ENCODE measurements around the gene PILRA.
"Not testable (repeated sequence)": the region's sequence is repeated elsewhere in the genome, so short reads cannot be mapped to it uniquely, and the experiment has no call there.

The PILRA gene

DNA sequence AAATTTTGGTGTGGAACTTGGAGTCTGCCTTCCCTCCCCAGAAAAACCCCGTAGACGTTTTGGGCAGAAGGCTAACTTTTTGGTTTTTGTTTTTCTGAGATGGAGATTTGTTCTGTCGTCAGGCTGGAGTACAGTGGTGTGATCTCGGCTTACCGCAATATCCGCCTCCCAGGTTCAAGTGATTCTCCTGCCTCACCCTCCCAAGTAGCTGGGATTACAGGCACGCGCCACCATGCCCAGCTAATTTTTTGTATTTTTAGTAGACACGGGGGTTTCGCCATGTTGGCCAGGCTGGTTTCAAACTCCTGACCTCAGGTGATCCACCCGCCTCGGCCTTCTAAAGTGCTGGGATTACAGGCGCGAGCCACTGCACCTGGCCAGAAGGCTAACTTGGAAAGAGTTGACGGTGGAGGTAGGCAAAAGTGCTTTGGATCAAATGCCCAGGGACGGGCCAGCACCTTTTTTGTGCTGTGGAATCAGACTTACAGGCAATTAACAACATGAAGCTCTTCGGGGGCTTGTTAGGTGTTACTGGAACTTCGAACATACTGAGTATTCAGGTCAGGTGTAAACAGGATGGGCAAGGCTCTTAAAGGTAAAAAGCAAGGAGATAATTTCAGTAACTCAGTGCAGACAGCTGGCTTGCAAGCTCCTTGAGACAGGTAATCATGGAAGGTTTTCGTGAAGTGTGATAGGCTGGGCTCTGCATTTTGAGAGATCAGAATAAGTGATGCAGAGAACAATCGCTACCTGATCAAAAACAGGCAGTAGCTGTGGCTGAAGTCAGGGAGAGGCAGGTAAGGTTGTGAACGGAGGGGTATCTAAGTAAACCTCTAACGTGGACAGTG lies 61.2 kb downstream of the PILRA start:
- Mint-ChIP-seq H3K9me3 (no peaks in the 10 kb centered on the region), H3K36me3 (ENCODE audit: low read depth) (peaks cover 48% of the 10 kb centered on the region), H3K4me3 (peak overlapping the region; percentile 87), H3K27ac (peak overlapping the region; percentile 91), H3K27me3 (ENCODE audit: low read depth) (peaks cover under 1% of the 10 kb centered on the region), H3K4me1 (ENCODE audit: low read depth) (peaks cover 37% of the 10 kb centered on the region)
- no peak for DNase-seq (ENCODE audit: low spot score)

DNA sequence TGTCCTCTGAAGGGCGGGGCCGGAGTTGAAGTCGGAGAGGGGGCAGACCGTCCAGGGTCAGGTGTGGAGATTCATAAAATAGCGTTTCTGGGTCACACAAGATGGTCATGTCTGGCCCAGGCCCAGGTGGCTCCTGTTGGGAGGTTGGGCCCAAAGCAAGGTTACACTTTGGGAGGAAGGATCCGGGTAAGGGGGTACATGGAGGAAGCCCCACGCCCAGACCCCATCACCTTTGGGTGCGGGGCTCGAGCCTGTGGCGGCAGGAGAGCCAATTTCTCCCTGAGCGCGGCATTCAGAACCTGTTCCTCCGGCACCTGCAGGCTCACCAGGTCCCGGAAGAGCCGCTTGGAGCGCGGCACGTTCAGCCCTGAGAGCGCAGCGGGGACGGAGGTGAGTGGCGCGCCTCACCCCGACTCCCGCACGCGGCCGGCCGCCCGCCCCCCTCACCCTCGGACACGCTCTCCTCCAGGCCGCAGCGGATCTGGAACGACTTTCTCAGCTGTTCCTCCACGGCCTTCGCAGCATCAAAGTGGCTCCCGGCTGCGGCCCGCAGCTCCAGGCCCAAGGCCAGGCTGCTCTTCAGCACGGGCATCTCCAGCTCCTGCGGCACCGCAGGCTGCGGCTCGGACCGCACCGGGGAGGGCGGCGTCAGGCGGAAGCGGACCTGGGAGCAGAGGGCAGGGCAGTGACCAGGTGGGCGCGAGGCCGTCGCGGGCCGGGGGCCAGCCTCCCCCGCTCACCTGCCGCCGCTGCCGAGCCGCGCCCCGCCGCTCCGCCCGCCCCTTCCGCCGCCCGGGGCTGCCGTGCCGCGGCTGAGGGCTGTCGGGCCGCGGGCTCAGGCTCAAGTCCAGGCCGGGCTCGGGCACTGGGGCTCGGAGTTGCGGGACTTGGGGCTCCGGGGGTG lies 62.4 kb downstream of the PILRA start:
- Mint-ChIP-seq H3K27me3 (ENCODE audit: low read depth) (no peaks in the 10 kb centered on the region), H3K4me1 (ENCODE audit: low read depth) (peaks cover 37% of the 10 kb centered on the region), H3K9me3 (no peaks in the 10 kb centered on the region), H3K27ac (peak overlapping the region; percentile 98), H3K4me3 (peak overlapping the region; percentile 97), H3K36me3 (ENCODE audit: low read depth) (peaks cover 46% of the 10 kb centered on the region)
- no peak for DNase-seq (ENCODE audit: low spot score)

DNA sequence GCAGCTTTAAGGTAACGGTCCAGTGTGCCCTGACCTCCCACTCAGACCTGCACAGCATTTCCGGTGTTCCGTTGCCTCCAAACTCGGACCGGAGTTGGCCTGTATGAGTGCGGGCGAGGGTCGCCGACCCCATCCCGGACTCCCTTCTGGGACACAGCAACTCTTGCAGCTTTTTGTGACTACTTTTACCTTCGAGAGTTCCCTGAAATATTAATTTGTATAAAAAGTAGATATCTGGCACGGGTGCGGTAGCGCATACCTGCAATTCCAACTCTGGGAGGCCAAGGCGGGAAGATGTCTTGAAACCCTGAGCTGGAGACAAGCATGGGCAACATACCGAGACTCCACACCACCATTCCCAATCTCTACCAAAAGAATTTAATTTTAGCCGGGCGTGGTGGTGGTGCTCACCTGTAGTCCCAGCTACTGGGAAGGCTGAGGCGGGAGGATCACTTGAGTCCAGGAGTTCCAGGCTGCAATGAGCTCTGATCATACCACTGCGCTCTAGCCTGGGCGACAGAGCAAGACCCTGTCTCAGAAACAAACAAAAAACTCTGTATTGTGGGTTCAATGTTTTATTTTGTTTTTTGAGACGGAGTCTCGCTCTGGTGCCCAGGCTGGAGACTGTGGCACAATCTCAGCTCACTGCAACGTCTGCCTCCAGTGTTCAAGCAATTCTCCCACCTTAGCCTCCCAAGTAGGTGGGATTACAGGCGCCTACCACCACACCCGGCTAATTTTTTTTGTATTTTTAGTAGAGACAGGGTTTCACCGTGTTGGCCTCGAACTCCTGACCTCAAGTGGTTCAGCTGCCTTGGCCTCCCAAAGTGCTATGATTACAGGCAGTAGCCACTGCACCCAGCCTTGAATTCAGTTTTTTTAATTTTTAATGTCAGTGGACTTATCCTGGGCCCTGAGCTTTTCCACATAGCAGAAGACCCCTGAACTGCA lies 64.1 kb downstream of the PILRA start:
- Mint-ChIP-seq H3K4me1 (ENCODE audit: low read depth) (peaks cover 27% of the 10 kb centered on the region), H3K9me3 (no peaks in the 10 kb centered on the region), H3K27ac (peak overlapping the region; percentile 26), H3K27me3 (ENCODE audit: low read depth) (no peaks in the 10 kb centered on the region), H3K36me3 (ENCODE audit: low read depth) (peaks cover 35% of the 10 kb centered on the region), H3K4me3 (peak overlapping the region; percentile 38)
- DNase-seq (ENCODE audit: low spot score): no peak

DNA sequence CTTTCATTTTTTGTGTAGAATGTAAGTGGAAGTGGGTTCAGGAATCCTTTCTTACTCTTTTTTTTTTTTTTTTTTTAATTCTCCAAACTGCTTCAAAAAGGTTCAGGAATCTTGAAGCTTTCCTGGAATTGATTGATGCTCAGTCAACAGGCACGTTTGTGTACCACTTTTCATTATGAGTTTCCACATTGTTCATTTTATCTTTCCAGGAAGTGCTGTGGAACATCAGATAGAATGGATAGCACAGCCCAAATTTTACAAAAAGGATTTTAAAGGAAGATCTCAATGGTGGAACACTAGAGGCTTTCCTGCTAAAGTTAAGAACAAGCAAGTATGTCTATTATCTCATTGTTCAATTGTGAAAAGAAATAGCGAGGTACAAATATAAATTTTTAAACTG lies 64.9 kb downstream of the PILRA start:
- Mint-ChIP-seq H3K27ac (peak overlapping the region; percentile 2), H3K4me1 (ENCODE audit: low read depth) (peaks cover 22% of the 10 kb centered on the region), H3K36me3 (ENCODE audit: low read depth) (peaks cover 28% of the 10 kb centered on the region), H3K4me3 (no peak overlapping the region), H3K27me3 (ENCODE audit: low read depth) (no peaks in the 10 kb centered on the region), H3K9me3 (no peaks in the 10 kb centered on the region)
- DNase-seq (ENCODE audit: low spot score): no peak

DNA sequence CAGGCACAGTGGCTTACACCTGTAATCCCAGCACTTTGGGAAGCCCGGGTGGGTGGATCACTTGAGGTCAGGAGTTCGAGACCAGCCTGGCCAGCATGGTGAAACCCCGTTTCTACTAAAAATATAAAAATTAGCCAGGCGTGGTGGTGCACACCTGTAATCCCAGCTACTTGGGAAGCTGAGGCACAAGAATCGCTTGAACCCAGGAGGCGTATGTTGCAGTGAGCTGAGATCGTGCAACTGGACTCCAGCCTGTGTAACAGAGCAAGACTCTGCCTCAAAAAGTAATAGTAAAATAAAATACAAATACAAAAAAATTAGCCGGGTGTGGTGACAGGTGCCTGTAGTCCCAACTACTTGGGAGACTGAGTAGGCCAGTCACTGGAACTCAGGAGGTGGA lies 65.4 kb downstream of the PILRA start:
- not testable (repeated sequence) for H3K27ac Mint-ChIP-seq; DNase-seq (ENCODE audit: low spot score); H3K9me3 Mint-ChIP-seq; H3K4me3 Mint-ChIP-seq; H3K27me3 Mint-ChIP-seq (ENCODE audit: low read depth)
- Mint-ChIP-seq H3K4me1 (ENCODE audit: low read depth) (peaks cover 18% of the 10 kb centered on the region), H3K36me3 (ENCODE audit: low read depth) (peaks cover 22% of the 10 kb centered on the region)

DNA sequence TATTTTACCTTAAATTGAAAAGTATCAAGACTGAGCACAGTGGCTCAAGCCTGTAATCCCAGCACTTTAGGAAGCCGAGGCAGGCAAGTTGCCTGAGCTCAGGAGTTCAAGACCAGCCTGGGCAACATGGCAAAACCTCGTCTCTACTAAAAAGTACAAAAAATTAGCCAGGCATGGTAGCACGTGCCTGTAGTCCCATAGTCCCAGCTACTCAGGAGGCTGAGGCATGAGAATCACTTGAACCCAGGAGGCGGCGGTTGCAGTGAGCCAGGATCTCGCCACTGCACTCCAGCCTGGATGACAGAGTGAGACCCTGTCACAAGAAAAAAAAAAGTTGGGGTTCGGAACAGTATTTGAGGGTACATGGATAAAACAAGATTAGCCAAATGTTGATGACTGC lies 66.0 kb downstream of the PILRA start:
- not testable (repeated sequence) for DNase-seq (ENCODE audit: low spot score); H3K27ac Mint-ChIP-seq; H3K27me3 Mint-ChIP-seq (ENCODE audit: low read depth); H3K9me3 Mint-ChIP-seq; H3K4me3 Mint-ChIP-seq
- Mint-ChIP-seq H3K4me1 (ENCODE audit: low read depth) (peaks cover 15% of the 10 kb centered on the region), H3K36me3 (ENCODE audit: low read depth) (peaks cover 17% of the 10 kb centered on the region)

DNA sequence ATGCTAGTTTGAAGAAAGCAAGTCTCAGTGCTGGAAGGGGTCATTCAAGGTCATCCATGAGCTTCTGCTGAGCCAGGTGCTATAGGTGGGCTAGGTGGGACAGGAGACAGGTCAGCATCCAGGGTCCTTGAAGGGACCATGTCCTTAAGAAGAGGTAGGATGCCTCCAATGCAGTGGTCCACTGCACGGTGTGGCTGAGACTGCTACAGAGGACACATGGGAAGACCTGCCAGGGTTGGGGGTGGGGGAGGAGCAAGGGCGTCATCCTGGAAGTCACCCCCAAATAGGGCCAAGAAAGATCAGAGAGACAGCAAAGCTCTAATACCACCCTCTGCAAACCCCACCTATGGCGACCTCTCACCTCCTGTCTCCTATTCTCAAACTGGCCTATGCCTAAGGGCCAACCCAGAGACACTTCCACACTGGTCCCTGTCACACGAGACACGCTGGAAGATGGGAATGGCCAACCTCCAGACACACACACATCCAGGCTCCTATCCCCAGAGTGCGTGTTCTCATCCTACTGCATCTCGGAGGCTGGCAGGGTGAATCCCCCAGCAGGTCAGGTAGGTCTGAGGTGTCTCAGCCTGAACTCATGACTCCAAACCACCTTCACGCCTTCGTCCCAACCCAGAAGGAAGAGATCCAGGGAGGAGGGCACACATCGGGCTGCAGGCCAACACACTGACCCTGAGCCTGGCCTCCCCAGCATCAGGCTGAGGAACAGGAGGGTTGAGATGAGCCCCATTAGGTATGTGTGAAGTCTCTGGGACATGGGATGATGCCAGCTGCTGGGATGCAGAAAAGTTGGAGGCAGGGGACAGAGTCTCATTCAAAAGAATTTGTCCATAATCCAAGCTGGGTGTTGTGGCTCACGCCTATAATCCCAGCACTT lies 68.6 kb downstream of the PILRA start:
- H3K4me3 Mint-ChIP-seq: no peak overlapping the region
- no peaks in the 10 kb centered on the region for H3K36me3 Mint-ChIP-seq (ENCODE audit: low read depth)
- H3K27ac Mint-ChIP-seq: peak overlapping the region; percentile 38
- no peaks in the 10 kb centered on the region for H3K27me3 Mint-ChIP-seq (ENCODE audit: low read depth)
- H3K4me1 Mint-ChIP-seq (ENCODE audit: low read depth): peaks cover 16% of the 10 kb centered on the region
- no peak for DNase-seq (ENCODE audit: low spot score)
- no peaks in the 10 kb centered on the region for H3K9me3 Mint-ChIP-seq

DNA sequence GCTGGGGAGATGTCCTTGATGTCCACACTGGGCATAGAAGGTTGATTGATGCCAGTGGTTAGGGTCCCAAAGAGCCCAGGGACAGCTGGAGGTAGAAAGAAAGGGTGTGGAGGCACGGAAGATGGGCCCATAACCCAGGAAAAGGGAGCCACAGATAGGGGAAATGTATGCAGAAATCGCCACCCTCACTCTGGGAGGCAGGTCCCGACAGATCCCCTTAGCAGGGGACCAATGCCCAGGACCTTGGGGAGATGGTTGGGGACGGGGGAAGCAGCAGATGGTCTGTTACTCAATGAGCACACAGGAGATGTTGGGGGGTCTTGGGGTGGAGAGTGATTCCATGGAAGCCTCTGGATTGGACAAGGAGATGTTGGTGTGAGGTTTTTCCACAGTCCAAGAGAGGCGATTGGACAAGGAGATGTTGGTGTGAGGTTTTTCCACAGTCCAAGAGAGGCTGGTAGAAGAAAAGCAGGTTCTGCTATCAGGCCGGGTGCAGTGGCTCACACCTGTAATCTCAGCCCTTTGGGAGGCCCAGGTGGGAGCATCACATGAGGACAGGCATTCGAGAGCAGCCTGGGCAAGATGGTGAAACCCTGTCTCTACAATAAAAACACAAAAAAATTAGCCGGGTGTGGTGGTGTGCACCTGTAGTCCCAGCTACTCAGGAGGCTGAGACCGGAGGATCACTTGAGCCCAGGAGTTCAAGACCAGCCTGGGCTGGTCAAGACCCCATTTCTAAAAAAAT lies 70.0 kb downstream of the PILRA start:
- Mint-ChIP-seq H3K36me3 (ENCODE audit: low read depth) (no peaks in the 10 kb centered on the region), H3K27me3 (ENCODE audit: low read depth) (no peaks in the 10 kb centered on the region), H3K27ac (peak overlapping the region; percentile 14), H3K9me3 (no peaks in the 10 kb centered on the region), H3K4me1 (ENCODE audit: low read depth) (peaks cover 16% of the 10 kb centered on the region), H3K4me3 (no peak overlapping the region)
- DNase-seq (ENCODE audit: low spot score): no peak

DNA sequence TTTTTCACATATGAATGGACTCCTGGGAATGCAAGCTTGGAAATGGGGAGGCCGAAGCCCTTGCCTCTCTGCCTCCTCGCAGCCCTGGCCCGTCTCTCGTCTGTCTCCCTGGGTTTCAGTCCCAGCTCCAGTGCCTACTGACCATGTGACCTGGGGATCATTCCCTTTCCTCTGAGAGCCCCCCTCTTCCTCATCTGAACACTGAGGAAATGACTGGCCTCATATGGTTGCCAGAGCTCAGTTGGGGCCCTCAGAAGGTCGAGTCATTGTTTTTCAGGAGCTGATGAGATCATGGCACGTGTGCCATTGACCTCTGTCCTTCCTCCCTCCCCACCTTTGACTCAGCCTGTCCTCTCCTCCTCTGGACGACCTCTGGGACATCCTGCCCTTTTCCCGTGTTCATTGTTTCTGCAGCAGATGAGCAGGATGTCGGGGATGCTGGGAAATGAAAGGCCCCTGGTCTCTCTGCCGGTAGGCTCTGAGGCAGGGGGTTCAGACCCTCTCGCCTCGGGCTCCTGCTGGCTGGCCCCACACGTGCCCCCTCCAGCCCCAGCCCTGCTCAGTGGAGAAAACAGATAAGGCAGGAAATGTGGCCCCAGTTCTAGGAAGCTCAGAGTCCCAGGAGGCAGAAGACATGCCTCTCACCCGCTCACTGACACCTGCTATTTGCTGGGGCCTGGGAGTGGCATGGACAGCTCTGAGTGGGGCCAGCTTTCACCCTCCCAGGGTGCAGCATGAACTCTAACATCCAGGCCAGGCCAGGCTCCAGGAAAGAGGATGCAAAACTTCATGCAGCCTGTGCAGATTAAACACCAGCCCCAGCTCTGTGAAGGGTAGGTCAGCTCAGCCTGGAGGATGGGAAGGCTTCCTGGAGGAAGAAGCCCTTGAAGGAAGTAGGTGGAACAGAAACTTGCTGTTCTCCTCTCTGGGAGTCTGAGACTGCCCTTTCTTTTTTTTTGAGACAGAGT lies 71.3 kb downstream of the PILRA start:
- Mint-ChIP-seq H3K27me3 (ENCODE audit: low read depth) (no peaks in the 10 kb centered on the region), H3K4me3 (no peak overlapping the region), H3K9me3 (no peaks in the 10 kb centered on the region), H3K27ac (peak overlapping the region; percentile 80), H3K36me3 (ENCODE audit: low read depth) (no peaks in the 10 kb centered on the region), H3K4me1 (ENCODE audit: low read depth) (peaks cover 16% of the 10 kb centered on the region)
- no peak for DNase-seq (ENCODE audit: low spot score)

DNA sequence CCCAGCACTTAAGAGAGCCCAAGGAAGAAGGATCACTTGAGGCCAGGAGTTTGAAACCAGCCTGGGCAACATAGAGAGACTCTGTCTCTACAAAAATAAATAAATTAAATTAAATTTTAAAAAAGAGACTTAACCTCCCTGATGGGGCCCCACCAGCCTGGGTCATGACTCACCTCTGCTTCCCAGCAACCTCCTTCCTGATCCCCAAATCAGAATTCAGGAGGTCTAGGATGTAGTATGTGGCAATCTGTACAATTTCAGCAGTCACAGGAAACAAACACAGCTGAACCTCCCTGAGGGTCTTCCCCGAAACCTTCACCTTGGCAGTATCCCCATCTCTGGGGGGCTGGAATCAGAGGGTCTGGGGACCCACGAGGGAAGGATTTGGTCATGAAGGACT lies 72.8 kb downstream of the PILRA start:
- Mint-ChIP-seq H3K4me1 (ENCODE audit: low read depth) (peaks cover 16% of the 10 kb centered on the region), H3K9me3 (no peaks in the 10 kb centered on the region), H3K4me3 (no peak overlapping the region), H3K27me3 (ENCODE audit: low read depth) (no peaks in the 10 kb centered on the region), H3K36me3 (ENCODE audit: low read depth) (no peaks in the 10 kb centered on the region), H3K27ac (no peak overlapping the region)
- no peak for DNase-seq (ENCODE audit: low spot score)

DNA sequence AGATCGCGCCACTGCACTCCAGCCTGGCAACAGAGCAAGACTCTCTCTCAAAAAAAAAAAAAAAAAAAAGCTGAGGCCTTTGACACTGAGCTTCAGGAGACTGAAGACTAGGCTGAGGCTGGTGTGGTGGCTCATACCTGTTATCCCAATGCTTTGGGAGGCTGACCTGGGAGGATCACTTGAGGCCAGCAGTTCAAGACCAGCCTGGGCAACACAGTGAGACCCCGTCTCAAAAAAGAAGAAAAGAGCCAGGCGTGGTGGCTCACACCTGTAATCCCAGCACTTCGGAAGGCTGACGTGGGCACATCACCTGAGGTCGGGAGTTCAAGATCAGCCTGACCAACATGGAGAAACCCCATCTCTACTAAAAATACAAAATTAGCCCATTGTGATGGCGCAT lies 74.1 kb downstream of the PILRA start:
- H3K4me3 Mint-ChIP-seq; H3K36me3 Mint-ChIP-seq (ENCODE audit: low read depth); DNase-seq (ENCODE audit: low spot score); H3K9me3 Mint-ChIP-seq; H3K27ac Mint-ChIP-seq; H3K27me3 Mint-ChIP-seq (ENCODE audit: low read depth): not testable (repeated sequence)
- peaks cover 16% of the 10 kb centered on the region for H3K4me1 Mint-ChIP-seq (ENCODE audit: low read depth)
